Measurements from ENCODE around the gene PLBD2.

PLBD2 gene

DNA sequence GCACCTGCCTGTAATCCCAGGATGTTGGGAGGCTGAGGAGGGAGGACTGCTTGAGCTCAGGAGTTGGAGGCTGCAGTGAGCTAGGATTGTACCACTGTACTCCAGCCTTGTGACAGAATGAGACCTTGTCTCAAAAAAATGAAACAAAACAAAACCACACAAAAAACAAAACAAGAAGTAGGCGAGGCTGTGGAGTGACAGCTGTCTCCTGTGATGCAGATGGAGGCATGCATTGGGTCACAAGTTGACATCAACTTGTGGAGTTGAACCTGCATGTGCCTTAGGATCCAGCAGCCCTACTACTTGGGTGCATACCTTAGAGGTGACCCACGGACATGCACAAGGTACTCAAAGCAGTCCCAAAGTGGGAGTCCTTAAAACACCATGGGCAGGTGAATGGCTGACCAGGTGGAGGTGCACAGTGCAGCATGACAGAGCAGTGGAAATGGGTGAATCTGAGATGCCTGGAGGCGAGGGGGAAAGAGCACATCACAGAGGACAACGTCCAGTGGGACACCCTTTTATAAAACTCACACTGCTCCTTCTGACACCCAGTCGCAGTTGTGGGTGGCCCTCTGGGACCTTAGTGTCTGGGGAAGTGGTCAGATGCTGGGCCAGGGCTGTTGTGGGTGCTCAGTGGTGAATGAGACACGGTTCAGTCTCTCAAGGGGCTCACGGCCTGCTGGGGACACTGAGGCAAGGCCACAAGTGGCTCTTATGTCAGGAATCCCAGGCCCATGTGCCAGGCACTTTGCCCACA, 12.7 kb downstream of the PLBD2 start:
- no peak for DNase-seq (ENCODE audit: low spot score)

DNA sequence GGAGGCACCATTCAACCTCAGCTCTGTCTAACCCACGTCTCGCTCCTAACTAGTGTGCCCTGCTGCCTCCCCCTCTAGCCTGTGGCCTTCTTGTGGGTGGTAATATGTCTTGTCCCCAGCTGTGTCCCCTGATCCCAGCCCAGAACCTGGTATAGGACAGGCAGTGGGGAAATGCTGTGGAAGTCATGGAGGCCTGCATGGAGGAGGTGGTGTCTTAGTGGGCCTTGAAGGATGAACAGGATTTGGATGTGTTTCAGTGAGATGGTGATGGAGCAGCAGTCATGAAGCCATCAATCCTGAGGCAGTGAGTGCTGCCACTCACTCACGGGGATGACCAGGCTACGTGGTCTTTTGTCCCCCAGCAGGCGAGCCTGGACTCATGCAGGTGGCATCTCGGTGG, 13.4 kb downstream of the PLBD2 start:
- DNase-seq (ENCODE audit: low spot score), result no peak

DNA sequence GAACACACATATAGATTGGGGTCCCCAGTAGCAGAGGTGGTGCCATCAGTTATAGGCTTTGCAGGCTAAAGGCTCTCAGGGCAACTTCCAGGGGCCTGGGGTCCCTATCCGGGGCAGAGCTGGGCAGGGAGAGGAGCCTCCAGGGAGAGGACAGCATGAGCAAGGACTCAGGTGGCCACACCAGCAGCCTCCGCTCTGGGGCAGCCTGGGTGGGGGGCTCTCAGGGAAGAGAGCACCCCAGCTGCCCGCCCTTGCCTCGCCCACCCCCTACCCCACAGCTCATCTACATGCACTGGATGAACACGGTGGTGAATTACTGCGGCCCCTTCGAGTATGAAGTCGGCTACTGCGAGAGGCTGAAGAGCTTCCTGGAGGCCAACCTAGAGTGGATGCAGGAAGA, 14.0 kb downstream of the PLBD2 start:
- no peak for DNase-seq (ENCODE audit: low spot score)

- no peak for DNase-seq (ENCODE audit: low spot score)
Observed at GRCh38 chr12:113373440-113373839, 15.1 kb downstream of the PLBD2 start.

DNA sequence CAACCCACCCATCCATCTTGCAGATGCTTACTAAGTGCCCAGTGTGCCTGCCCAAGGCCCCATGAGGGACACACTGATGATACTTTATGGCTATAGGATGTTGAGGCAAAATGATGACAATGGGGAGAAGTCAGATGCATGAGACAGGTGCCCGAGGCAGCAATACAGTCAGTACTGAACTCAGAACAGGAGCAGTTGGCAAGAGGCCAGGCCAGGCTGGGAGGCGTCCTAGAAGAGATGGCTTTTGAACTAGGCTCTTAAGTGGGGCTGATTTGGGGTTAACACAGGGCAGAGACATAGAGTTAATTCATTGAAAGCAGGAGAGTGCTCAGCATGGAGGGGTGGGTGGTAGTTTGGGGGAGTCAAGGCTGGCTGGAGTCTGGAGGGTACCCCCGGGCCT, 15.6 kb downstream of the PLBD2 start:
- DNase-seq (ENCODE audit: low spot score), result peak; percentile 62

GRCh38 chr12:113374823-113375428, 16.5 kb downstream of the PLBD2 start:
- DNase-seq (ENCODE audit: low spot score), result no peak

DNA sequence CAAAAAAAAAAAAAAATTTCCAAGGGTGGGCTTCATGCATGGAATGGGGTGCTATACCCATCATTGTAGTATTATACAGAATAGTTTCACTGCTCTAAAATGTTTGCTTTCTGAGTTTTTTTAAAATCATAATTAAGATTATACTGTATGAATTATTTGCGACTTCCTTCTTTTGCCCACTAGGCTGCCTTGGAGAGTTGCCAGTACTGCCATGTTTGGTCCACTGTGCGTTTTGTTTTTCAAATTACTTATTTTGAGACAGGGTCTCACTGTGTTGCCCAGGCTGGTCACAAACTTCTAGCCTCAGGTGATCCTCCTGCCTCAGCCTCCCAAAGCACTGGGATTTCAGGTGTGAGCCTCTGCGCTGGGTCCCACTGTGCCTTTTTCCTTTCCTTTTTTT, 19.9 kb downstream of the PLBD2 start:
- DNase-seq (ENCODE audit: low spot score), result peak; percentile 15

DNA sequence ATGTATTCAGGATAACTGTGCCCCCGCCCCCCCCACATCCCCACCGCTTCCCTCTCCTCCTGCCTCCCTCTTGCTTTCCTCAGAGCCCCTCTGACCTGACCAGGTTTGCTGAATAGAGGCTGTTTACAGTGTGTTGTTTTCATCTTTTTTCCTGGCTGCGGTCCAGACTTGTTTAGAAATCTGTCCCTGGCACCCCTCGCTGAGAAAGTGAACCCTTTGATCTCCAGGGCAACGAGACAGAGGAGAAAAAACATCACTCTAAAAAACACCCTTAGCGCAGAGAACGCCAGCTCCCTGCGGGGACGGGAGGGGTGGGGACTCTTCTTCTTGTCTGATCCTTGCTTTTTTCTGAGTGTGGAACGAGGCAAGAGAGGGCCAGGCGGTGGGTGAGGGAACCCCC, 22.8 kb downstream of the PLBD2 start:
- no peak for DNase-seq (ENCODE audit: low spot score)

DNA sequence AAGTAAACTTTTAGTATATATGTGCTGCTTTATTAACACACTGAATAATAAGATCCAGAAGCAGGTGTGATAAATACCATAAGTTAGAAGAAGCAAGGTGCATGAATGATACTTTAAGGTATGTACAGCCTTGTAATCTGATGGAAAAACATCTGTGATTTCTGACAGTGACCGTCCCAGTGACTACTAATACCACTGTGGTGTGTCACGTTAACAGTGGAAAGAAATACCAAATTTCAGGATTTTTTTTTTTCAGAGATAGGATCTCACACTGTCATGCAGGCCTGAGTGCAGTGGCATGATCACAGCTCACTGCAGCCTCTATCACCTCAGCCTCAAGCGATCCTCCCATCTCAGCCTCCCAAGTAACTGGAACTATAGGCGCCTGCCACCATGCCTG, 23.8 kb downstream of the PLBD2 start:
- DNase-seq (ENCODE audit: low spot score), result no peak

DNA sequence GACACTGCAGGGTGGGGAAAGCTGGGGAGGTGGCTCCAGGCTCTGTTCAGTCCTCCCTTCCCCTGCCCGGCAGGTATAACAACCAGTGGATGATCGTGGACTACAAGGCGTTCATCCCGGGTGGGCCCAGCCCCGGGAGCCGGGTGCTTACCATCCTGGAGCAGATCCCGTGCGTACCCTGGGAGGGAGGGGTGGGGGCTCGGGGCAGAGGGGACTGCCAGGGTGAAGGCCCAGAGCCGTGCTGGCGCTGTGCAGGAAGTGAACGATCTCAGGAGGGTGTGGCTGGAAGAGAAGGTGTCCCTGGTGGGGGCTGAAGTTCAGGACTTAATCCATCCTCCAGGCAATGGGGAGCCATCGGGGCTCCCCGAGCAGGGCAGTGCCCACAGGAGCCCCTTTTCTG, 26.4 kb downstream of the PLBD2 start:
- no peak for DNase-seq (ENCODE audit: low spot score)

DNA sequence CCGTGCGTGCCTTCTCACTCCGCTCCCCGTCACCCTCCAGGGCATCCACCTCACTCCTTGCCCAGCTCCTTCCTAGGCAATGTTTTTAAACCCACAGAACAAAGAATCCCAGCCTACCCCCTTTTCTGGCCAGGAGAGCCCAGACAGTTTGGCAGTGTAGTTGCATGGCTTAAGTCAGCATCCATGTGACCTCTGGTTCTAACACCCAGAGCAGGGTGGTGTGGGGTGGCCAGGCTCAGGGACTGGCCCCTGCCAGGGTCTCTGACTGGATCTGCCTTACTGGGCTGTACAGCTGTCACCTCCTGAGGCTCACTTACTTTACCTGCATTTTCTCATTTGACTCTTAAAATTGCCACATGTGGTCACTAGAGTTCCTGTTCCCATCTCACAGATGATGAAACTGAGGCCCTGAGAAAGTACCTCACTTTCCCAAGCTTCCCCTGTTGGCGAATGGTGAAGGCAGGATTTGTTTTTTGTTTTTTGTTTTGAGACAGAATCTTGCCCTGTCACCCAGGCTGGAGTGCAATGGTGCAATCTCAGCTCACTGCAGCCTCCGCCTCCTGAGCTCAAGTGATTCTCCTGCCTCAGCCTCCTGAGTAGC, 27.0 kb downstream of the PLBD2 start:
- no peak for DNase-seq (ENCODE audit: low spot score)

- no peak for DNase-seq (ENCODE audit: low spot score)
Observed at GRCh38 chr12:113386866-113387566, 28.6 kb downstream of the PLBD2 start.

DNA sequence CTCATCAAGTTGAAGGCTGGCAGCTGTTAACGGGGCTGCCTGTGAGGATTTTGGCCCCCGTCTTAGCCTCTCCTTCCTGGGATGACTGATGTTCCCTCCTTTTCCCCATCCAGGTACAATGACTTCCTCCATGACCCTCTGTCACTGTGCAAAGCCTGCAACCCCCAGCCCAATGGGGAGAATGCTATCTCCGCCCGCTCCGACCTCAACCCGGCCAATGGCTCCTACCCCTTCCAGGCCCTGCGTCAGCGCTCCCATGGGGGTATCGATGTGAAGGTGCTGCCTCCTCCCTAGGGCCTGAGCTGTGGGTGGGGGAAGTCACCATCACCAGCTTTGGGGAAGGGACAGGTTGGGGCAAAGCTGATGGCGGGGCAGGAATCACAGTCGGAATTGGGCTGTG, 29.2 kb downstream of the PLBD2 start:
- no peak for DNase-seq (ENCODE audit: low spot score)

DNA sequence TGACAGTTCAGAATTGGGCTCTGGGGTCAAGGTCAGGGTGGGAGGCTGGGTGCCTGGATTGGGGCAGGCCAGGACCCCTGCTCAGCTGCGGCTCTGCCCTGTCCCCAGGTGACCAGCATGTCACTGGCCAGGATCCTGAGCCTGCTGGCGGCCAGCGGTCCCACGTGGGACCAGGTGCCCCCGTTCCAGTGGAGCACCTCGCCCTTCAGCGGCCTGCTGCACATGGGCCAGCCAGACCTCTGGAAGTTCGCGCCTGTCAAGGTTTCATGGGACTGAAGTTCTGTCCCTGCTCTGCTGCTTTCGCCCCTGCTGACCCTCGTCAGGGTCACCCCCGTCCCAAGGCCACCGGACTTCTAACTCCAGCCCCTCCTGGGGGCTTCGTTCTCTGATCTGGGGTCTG, 30.0 kb downstream of the PLBD2 start:
- no peak for DNase-seq (ENCODE audit: low spot score)

GRCh38 chr12:113390064-113391043, 32.0 kb downstream of the PLBD2 start:
- DNase-seq (ENCODE audit: low spot score), result no peak

DNA sequence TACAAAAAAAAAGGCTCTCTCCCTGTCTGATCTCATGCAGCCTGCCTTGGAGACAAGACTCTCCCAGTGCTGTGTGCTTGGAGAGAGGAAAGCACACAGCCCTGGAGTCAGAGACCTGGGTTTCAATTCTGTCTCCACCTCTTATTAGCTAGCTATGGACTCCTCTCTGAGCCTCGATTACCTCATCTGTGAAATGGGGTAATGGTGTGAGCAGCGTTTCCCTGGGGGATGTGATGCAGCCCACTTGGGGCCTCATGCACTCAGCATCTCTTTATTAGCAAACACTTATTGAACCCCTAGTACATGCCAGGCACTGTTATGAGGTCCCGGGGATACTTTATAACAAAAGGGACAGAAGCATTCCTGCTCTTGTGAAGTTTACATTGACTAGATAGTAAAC, 32.8 kb downstream of the PLBD2 start:
- no peak for DNase-seq (ENCODE audit: low spot score)

GRCh38 chr12:113391650-113392337, 33.4 kb downstream of the PLBD2 start:
- no peak for DNase-seq (ENCODE audit: low spot score)

DNA sequence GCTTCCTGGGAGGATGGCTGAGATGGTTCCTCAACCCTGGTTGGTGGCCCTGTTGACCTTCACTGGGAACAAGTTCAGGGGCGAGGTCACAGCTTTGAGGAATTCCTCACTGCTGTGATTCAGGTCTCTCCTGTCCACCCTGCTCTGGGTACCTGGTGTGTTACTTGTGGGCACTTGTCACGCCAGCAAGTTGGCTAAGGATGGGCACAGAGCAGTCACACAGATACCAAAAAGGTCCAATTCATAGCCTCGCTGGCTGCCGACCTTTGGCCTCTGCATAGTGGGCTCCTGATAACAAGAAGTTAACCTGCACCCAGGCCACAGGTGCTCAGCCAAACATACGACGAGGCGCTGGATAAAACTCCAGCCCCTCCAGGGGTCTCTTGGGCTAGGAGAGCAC, 34.1 kb downstream of the PLBD2 start:
- no peak for DNase-seq (ENCODE audit: low spot score)

- no peak for DNase-seq (ENCODE audit: low spot score)
Observed at GRCh38 chr12:113392988-113393579, 34.7 kb downstream of the PLBD2 start.

DNA sequence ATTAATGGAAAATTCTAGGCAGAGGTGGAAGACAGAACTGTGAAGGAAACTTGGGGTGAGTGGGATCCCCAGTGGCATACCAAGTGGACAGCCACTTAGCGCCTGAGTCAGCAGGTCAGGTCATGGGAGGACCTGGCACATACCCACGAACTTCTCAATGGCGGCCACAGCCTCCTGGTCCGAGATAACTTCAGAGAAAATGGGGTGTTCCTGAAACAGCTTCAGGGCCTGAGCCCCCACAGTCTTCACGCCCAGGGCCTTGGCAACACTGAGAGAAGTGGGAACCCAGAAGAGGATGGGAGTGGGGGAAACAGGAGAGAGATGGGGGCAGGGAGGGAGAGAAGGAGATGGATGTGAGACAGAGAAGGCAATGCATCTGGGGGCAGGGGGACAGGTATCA, 35.4 kb downstream of the PLBD2 start:
- DNase-seq (ENCODE audit: low spot score), result no peak

DNA sequence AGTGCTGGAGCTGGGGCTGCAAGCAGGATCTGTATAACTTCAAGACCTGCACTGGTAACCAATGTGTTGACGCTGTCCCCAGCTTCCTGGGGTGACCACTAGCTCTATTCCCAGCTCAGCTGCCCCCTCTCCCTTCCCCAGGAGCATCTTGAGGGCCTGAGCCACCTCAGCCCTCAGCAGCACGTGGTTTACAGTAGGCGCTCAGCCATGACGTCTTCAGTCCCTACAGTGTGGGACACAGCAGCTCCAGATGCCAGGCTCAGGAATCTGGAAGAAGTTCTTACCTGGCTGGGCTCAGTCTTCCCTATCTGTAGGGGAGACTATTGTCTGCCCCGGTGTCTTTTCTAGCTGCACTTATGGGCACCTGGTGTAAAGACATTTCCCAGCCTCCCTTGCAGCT, 36.7 kb downstream of the PLBD2 start:
- DNase-seq (ENCODE audit: low spot score), result no peak
